Measurements from ENCODE around the gene BUB3. TPM values are rescaled to one million over a fixed set of nuclear protein-coding genes. Genes with fewer than 3 reads are reported as not detected.
"Not testable (repeated sequence)": the region's sequence is repeated elsewhere in the genome, so short reads cannot be mapped to it uniquely, and the experiment has no call there.

BUB3 gene
- total RNA-seq, 4 donors from 2014 or later: 68.1 to 100 (median 73.4) TPM

- Histone ChIP-seq H3K4me3 (no peak overlapping the region), H3K9me3 (no peaks in the 10 kb centered on the region), H3K27me3 (no peaks in the 10 kb centered on the region), H3K4me1 (peaks cover 0 to 28% (median 8%) of the 10 kb centered on the region in 4 donors), H3K27ac (no peak overlapping the region), H3K36me3 (peaks cover 0 to 82% (median 30%) of the 10 kb centered on the region in 3 donors)
- no peak for TF ChIP-seq CTCF (IDR thresholded peaks at IDR 0.05)
- TF ChIP-seq EP300 (IDR thresholded peaks at IDR 0.05): no peak
- TF ChIP-seq POLR2A (IDR thresholded peaks at IDR 0.05): no peak
- no peak for DNase-seq (ENCODE audit: low spot score in 2 of 2)
- 87 to 88% methylated on average over 11 of the region's 11 CpGs for WGBS, 2 donors
Observed at GRCh38 chr10:123160311-123160980, 6.2 kb downstream of the BUB3 start.

GRCh38 chr10:123164319-123164718 lies 10.1 kb downstream of the BUB3 start:
- 94% methylated on average over 2 of the region's 2 CpGs for WGBS, 2 donors
- H3K4me1 ChIP-seq: peaks cover 0 to 4% (median 0%) of the 10 kb centered on the region in 4 donors
- no peaks in the 10 kb centered on the region for H3K27me3 ChIP-seq
- no peak overlapping the region for H3K27ac ChIP-seq
- H3K36me3 ChIP-seq: peaks cover 0 to 82% (median 33%) of the 10 kb centered on the region in 3 donors
- no peaks in the 10 kb centered on the region for H3K9me3 ChIP-seq
- TF ChIP-seq EP300 (IDR thresholded peaks at IDR 0.05): no peak
- TF ChIP-seq CTCF (IDR thresholded peaks at IDR 0.05): no peak
- no peak for TF ChIP-seq POLR2A (IDR thresholded peaks at IDR 0.05)
- no peak overlapping the region for H3K4me3 ChIP-seq
- no peak for DNase-seq (ENCODE audit: low spot score in 2 of 2)

DNA sequence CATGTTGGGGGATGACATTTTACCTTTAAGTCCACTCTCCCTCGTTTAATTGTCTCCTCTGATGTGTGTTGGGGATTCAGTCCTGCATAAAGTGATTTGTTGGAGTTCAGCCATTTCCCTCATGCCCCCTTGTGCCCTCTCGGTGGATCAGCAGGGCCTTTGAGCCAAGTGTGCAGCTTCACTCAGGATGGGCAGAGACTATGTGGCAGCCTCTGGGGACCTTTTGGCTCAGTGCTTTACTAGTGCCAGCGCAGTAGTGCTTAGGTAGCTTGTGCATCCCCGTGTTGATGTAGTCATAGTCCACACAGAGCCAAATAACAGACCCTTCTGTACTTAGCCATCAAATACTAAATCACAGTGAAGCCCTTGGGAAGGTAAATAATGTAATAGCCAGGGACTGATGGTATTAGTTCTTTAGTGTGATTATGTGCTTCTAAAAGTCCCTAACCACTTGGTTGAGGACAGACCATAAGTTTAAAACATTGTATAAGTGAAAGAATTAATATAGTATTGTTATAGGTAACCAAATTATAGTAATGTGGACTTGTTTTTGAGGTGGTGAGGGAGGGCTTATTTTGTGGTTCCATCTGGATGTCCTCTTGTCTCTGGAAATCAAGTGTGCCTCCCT lies 11.4 kb downstream of the BUB3 start:
- Histone ChIP-seq H3K4me1 (no peaks in the 10 kb centered on the region), H3K27me3 (no peaks in the 10 kb centered on the region), H3K27ac (no peak overlapping the region), H3K4me3 (no peak overlapping the region), H3K9me3 (no peaks in the 10 kb centered on the region), H3K36me3 (peaks cover 0 to 86% (median 33%) of the 10 kb centered on the region in 3 donors)
- WGBS, 2 donors: 66 to 67% methylated on average over 4 of the region's 4 CpGs
- no peak for DNase-seq (ENCODE audit: low spot score in 2 of 2)
- TF ChIP-seq CTCF (IDR thresholded peaks at IDR 0.05) (no peak), POLR2A (IDR thresholded peaks at IDR 0.05) (no peak), EP300 (IDR thresholded peaks at IDR 0.05) (no peak)

- TF ChIP-seq POLR2A (IDR thresholded peaks at IDR 0.05) (no peak), EP300 (IDR thresholded peaks at IDR 0.05) (no peak), CTCF (IDR thresholded peaks at IDR 0.05) (no peak)
- Histone ChIP-seq H3K4me3 (no peak overlapping the region), H3K9me3 (no peaks in the 10 kb centered on the region), H3K4me1 (no peaks in the 10 kb centered on the region), H3K27ac (no peak overlapping the region), H3K27me3 (no peaks in the 10 kb centered on the region), H3K36me3 (peaks cover 0 to 89% (median 30%) of the 10 kb centered on the region in 3 donors)
- WGBS, 2 donors: 97 to 98% methylated on average over 2 of the region's 2 CpGs
- no peak for DNase-seq (ENCODE audit: low spot score in 2 of 2)
Observed at GRCh38 chr10:123166618-123167017, 12.4 kb downstream of the BUB3 start.

DNA sequence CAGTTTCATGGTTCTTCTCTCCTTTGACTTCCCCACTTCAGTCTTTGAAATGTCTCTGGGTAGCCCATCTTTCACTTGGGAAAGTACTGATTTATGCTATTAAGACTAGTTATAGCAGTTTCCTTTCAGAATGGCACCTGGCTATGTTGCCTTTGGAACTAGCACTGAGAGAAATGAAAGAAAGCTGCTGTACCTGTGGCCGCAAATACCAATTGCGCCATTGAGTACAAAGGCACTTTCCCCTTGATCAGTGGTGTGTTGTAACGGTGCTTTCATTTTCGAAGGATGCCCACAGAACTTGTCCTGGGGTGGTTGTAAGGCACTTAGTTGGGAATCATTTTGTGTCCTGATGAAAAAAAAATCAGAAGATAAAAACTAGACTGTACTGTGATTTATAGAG lies 16.8 kb downstream of the BUB3 start:
- H3K9me3 ChIP-seq: no peaks in the 10 kb centered on the region
- H3K36me3 ChIP-seq: peaks cover 0 to 62% (median 4%) of the 10 kb centered on the region in 3 donors
- H3K4me3 ChIP-seq: no peak overlapping the region
- H3K27ac ChIP-seq: no peak overlapping the region
- no peak for TF ChIP-seq EP300 (IDR thresholded peaks at IDR 0.05)
- TF ChIP-seq POLR2A (IDR thresholded peaks at IDR 0.05): no peak
- no peak for TF ChIP-seq CTCF (IDR thresholded peaks at IDR 0.05)
- DNase-seq (ENCODE audit: low spot score in 2 of 2): no peak
- no peaks in the 10 kb centered on the region for H3K4me1 ChIP-seq
- H3K27me3 ChIP-seq: no peaks in the 10 kb centered on the region
- 94 to 95% methylated on average over 4 of the region's 4 CpGs for WGBS, 2 donors

- H3K36me3 ChIP-seq: peaks cover 0 to 62% (median 4%) of the 10 kb centered on the region in 3 donors
- not testable (repeated sequence) for H3K9me3 ChIP-seq; H3K27ac ChIP-seq; H3K27me3 ChIP-seq; H3K4me3 ChIP-seq; DNase-seq (ENCODE audit: low spot score in 2 of 2); H3K4me1 ChIP-seq
- 95% methylated on average over 10 of the region's 10 CpGs for WGBS, 2 donors
Observed at GRCh38 chr10:123171616-123172015, 17.4 kb downstream of the BUB3 start.

Measured in tibial nerve (tissue), 4 donors.